Smooth muscle cell of the brain vasculature (primary cell): ENCODE measurements around the gene DPM3.

Experiments
- DNase-seq: peaks from one replicate; pipeline ENCODE4 v3.0.0-alpha.2; 2012; ENCODE audit warnings: low read depth, low spot score

The DPM3 gene

GRCh38 chr1:155093911-155094621 lies 46.3 kb downstream of the DPM3 start:
- DNase-seq, result no peak

GRCh38 chr1:155092641-155093040 lies 47.7 kb downstream of the DPM3 start:
- DNase-seq, result no peak

GRCh38 chr1:155092131-155092530 lies 48.2 kb downstream of the DPM3 start:
- no peak for DNase-seq

- DNase-seq, result peak; percentile 52
Observed at GRCh38 chr1:155091071-155092051, 49.0 kb downstream of the DPM3 start.
